ENCODE results near the gene CCDC83.
"Not testable (repeated sequence)": the region's sequence is repeated elsewhere in the genome, so short reads cannot be mapped to it uniquely, and the experiment has no call there.

CCDC83 gene

GRCh38 chr11:85946221-85946620, 91.0 kb downstream of the CCDC83 start:
- no peak for DNase-seq

GRCh38 chr11:85947431-85948272, 92.5 kb downstream of the CCDC83 start:
- DNase-seq: no peak

GRCh38 chr11:85948884-85949283, 93.7 kb downstream of the CCDC83 start:
- no peak for DNase-seq

GRCh38 chr11:85949798-85950197, 94.6 kb downstream of the CCDC83 start:
- DNase-seq: no peak

- DNase-seq: no peak
Measured at GRCh38 chr11:85950317-85951048, 95.3 kb downstream of the CCDC83 start.

- DNase-seq: no peak
Measured at GRCh38 chr11:85951049-85951405, 95.8 kb downstream of the CCDC83 start.

- no peak for DNase-seq
Measured at GRCh38 chr11:85951428-85952107, 96.4 kb downstream of the CCDC83 start.

- not testable (repeated sequence) for DNase-seq
Measured at GRCh38 chr11:85952108-85952485, 96.9 kb downstream of the CCDC83 start.

- no peak for DNase-seq
Measured at GRCh38 chr11:85953491-85954143, 98.4 kb downstream of the CCDC83 start.

GRCh38 chr11:85955531-85955930, 100.3 kb downstream of the CCDC83 start:
- no peak for DNase-seq

GRCh38 chr11:85960678-85961077, 105.5 kb downstream of the CCDC83 start:
- DNase-seq: no peak

GRCh38 chr11:85961130-85961529, 105.9 kb downstream of the CCDC83 start:
- no peak for DNase-seq

GRCh38 chr11:85961930-85962363, 106.8 kb downstream of the CCDC83 start:
- DNase-seq: no peak

- DNase-seq: no peak
Measured at GRCh38 chr11:85965202-85965601, 110.0 kb downstream of the CCDC83 start.

GRCh38 chr11:85967457-85967856, 112.3 kb downstream of the CCDC83 start:
- no peak for DNase-seq
